NCI-H1694 (cell line): ENCODE results near the gene TNRC6A.
A peak's percentile ranks its signal among the peaks of the same experiment; 100 is the strongest.
"Not testable (repeated sequence)": the region's sequence is repeated elsewhere in the genome, so short reads cannot be mapped to it uniquely, and the experiment has no call there.

ENCODE experiments used
- DNase-seq: peaks from one replicate; lab custom pipeline; 2025; lab: John Stamatoyannopoulos, UW

TNRC6A gene

GRCh38 chr16:24845726-24846547 is 116.5 kb downstream of the TNRC6A start, which contains the start of gene SLC5A11:
Gene SLC5A11 (plus strand): TSS chr16:24845963. CDS start chr16:24858644, 12,681 bp downstream.
- DNase-seq = no peak

DNA sequence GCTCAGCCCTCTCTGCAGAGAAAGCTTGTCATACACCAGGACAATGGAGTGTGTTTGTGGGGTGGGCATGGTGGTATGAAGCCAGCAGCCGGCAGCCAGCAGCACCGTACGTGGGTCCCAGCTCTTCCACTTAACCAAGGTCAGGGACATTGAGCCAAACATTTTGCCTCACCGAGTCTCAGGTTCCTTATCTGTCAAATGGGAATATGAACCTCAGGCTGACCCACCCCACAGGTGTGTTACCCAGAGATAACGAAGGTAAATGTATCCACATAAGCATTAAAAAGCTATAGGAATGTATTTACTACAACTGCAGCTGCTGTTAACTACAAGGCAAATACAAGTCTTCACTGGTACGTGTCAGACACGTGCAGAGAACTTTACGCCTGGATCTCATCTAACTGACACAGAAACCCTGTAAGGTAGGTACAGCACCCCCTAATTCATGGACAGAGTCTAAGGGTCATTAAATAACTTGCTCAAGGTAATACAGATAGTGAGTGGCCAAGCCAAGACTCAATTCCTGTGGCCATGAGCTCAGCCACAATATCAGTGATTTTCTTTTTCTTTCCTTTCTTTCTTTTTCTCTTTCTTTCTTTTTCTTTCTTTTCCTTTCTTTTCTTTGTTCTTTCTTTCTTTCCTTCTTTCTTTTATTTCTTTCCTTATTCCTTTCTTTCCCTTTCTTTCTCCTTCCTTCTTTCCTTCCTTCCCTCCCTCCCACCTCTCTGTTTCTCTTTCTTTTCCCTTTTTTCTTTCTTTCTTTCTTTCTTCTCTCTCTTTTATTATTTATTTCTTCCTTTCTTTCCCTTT is 117.3 kb downstream of the TNRC6A start:
- DNase-seq = no peak

DNA sequence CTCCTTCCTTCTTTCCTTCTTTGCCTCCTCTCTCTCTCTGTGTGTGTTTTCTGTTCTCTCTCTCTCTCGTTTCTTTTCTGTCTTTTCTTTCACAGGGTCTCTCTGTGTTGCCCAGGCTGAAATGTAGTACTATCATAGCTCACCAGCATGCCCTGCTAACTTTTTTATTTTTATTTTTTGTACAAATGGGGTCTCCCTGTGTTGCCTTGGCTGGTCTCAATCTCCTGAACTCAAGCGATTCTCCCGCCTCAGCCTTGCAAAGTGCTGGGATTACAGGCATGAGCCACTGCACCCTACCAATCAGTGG is 117.9 kb downstream of the TNRC6A start:
- no peak for DNase-seq

DNA sequence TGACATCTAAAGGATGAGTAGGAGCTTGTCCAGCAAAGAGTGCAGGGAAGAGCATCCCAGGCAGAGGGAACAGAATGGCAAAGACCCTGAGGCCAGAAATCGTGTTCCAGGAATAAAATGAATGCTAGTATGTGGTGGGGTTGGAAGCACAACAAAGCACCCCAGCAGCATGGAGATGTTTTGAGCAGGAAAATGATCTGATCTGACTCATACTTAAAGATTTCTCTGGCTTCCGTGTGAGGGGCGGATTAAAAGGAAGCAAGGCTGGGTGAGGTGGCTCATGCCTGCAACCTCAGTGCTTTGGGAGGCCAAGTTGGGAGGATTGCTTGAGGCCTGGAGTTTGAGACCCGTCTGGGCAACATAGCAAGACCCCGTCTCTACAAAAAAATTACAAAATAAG is 118.6 kb downstream of the TNRC6A start:
- no peak for DNase-seq

DNA sequence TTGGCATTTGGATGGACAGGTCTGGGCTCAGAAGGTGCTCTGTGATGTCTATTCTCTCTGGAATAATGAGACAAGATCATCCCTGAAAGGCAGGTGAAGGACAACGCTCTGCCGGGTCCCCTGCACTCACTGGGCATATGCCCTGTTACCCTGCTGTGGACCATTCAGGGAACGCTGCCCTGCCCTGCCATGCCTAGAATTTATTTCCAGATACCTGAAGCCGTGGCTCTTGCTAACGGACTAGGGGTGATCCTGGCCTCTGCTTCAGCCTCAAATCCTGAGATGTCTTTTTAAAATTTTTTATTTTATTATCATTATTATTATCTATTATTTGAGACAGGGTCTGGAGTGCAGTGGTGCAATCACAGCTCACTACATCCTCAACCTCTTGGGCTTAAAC is 120.2 kb downstream of the TNRC6A start:
- DNase-seq = no peak

GRCh38 chr16:24850289-24850938 is 121.0 kb downstream of the TNRC6A start:
- no peak for DNase-seq

DNA sequence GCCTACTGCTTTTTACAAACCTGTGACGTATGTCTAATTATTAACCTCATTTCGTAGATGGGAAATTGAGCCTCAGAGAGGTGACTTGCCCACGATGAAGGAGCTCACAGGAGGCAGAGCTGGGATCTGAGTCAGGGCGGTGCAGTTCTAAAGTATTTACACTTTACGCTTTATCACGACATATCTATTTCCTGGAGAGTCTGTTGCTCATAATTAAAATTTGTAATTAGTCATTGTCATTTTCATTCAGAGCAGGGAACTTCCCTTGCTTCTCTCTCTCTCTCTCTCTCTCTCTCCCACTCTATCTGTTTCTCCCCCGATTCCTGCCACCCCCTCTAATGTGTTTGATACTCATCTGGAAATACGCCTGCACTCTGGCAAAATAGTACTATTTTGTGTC is 122.2 kb downstream of the TNRC6A start:
- DNase-seq = no peak

DNA sequence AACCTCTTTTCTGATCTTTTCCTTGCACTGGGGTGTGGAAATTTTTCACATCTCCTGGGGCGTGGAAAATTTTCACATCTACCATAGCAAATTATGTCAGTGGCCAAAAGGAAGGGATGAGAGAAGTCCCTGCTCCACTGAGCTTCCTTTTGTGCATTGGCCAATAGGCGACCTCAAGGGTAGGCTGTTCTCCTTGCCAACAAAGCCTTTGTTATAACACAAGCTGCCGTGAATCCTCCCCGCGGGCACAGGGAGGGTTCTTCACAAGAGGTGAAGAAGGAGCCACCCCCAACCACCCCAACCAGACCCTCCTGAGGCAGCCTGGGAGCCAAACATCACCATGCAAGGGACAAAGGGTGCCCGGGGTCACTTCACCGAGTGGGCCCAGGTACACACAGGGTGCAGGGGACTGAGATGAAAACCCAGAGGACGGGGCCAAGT is 122.8 kb downstream of the TNRC6A start:
- DNase-seq = no peak

DNA sequence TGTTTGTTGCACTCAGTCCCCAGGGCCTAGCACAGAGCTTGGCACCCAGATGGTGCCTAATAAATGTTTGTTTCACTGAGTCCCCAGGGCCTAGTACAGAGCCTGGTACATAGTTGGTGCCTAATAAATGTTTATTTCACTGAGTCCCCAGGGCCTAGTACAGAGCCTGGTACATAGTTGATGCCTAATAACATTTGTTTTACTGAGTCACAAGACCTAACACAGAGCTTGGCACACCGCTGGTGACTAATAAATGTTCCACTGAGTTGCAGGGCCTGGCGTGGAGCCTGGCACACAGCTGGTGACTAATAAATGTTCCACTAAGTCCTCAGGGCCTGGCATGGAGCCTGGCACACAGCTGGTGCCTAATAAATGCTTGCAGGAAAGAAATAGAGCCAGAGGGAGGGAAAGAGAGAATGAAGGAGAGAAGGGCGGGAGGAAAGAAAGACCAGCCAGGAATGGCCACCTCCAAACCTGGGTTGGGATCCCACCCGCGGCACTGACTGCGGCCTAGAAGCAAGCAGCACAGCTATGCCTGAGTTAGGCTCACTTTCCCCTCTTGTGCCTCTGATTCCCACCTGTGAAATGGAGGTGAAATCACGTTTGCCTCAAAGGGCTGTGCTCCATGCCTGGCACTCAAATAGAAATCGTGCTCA is 123.8 kb downstream of the TNRC6A start:
- no peak for DNase-seq

GRCh38 chr16:24853830-24854229 is 124.4 kb downstream of the TNRC6A start:
- DNase-seq = peak; percentile 26

- DNase-seq = no peak
Measured at GRCh38 chr16:24854607-24855171, 125.2 kb downstream of the TNRC6A start.

GRCh38 chr16:24855678-24856077 is 126.2 kb downstream of the TNRC6A start:
- no peak for DNase-seq

DNA sequence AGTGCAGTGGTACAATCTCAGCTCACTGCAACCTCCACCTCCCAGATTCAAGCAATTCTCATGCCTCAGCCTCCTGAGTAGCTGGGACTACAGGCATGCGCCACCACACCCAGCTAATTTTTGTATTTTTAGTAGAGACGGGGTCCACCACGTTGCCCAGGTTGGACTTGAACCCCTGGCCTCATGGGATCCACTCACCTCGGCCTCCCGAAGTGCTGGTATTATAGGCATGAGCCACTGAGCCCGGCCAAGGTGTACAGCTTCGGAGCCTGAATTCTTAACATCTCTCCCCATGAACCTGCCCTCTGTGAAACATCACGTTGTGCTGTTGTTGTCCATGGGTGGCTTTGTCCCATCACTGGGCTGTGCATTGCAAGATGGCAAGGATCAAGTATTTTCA is 127.4 kb downstream of the TNRC6A start:
- DNase-seq = not testable (repeated sequence)

GRCh38 chr16:24858219-24859041 is 129.0 kb downstream of the TNRC6A start:
- no peak for DNase-seq

- DNase-seq = no peak
Measured at GRCh38 chr16:24861461-24861860, 132.0 kb downstream of the TNRC6A start.

- DNase-seq = no peak
Measured at GRCh38 chr16:24863582-24864437, 134.4 kb downstream of the TNRC6A start.

DNA sequence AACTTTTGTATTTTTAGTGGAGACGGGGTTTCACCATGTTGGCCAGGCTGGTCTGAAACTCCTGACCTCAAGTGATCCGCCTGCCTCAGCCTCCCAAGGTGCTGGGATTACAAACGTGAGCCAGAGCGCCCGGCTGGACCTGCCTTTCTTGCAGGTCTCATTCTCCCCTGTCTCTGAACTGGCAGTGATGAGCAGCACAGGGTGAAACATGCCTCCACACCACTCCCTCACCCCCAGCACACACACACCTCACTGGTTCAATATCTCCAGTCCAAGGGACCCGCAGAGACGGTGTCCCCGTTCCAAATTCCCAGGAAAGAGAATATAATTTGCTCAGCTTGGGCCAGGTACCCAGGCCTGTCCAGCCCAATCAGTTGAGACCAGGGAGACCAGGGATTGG is 139.6 kb downstream of the TNRC6A start:
- no peak for DNase-seq

DNA sequence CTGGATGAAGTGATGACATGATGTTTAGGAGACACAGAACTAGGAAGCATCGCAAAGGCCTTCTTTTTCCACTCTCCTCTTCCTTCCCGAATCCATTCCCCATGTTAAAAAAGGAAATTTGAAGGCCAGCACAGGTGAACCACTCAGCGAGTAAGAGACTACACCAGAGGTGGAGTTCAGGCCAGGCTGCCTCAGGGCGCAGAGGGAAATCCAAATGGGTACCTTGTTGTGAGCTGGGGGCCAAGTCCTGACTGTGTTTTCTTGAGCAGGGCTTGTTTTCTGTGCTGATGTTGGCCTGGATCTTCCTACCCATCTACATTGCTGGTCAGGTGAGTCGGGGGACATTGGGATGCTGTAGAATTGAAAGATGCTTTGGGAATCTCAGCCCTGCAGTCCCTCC is 142.4 kb downstream of the TNRC6A start:
- DNase-seq = no peak

DNA sequence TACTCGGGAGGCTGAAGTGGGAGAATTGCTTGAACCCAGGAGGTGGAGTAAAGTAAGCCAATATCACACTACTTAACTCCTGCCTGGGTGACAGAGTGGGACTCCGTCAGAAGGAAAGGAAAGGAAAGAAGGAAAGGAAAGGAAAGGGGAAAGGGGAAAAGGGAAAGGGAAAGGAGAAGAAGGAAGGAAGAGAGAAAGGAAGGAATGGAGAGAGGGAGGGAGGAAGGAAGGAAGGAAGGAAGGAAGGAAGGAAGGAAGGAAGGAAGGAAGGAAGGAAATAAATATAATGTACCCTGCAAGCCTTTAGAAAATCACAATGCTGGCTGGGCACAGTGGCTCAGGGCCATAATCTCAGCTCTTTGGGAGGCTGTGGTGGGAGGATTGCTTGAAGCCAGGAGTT is 143.6 kb downstream of the TNRC6A start:
- DNase-seq = no peak

DNA sequence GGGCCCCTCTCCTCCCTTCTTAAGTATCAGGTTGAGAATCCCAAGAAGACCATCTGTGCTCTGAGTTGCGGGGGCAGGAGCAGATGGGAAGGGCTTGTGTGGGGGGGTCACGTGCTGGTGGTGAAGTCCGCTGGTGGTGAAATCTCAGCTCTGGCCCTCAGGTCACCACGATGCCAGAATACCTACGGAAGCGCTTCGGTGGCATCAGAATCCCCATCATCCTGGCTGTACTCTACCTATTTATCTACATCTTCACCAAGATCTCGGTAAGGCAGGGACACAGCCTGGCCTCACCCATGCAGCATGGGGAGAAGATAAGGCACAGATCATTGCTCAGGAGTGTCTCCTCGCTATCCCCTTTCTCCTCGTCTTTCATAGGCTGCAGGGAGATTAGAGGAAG is 146.0 kb downstream of the TNRC6A start:
- no peak for DNase-seq
